Liver (tissue), 9 donors: ENCODE measurements around the gene INSL4. TPM values are rescaled to one million over a fixed set of nuclear protein-coding genes. Genes with fewer than 3 reads are reported as not detected.

Experiments used
- DNase-seq: peaks from one replicate; pipeline ENCODE4 v3.0.0-alpha.2; 2017; ENCODE audit warnings: low spot score
- H3K27ac ChIP-seq, 2 donors: one replicate each; pipeline ENCODE4 v1.7.0; 2013; ENCODE audit warnings: inconsistent platforms in 2 of 2, low read length in 2 of 2, control low read depth in 1 of 2, low read depth in 1 of 2, mild to moderate bottlenecking in 1 of 2
- H3K27me3 ChIP-seq, 4 donors: one replicate each; pipeline versions ENCODE4 v1.6.1 to v1.7.0; 2013; ENCODE audit warnings: low read length in 3 of 4, inconsistent platforms in 1 of 4, mild to moderate bottlenecking in 1 of 4, moderate library complexity in 1 of 4; ENCODE audit not compliant: control insufficient read depth in 4 of 4, insufficient read depth in 4 of 4
- H3K36me3 ChIP-seq, 4 donors: one replicate each; pipeline versions ENCODE4 v1.6.1 to v1.7.0; 2013; ENCODE audit warnings: low read length in 3 of 4, mild to moderate bottlenecking in 3 of 4, low read depth in 1 of 4, moderate library complexity in 1 of 4; ENCODE audit not compliant: control insufficient read depth in 4 of 4, insufficient read depth in 3 of 4
- H3K4me1 ChIP-seq, 4 donors: one replicate each; pipeline versions ENCODE4 v1.6.1 to v1.7.0; 2013; ENCODE audit warnings: low read length in 3 of 4, mild to moderate bottlenecking in 3 of 4, moderate library complexity in 1 of 4; ENCODE audit not compliant: control insufficient read depth in 4 of 4, insufficient read depth in 4 of 4
- H3K4me3 ChIP-seq, 3 donors: one replicate each; pipeline versions ENCODE4 v1.6.1 to v1.7.0; 2013; ENCODE audit warnings: low read length in 3 of 3, control low read depth in 1 of 3, low read depth in 1 of 3, mild to moderate bottlenecking in 1 of 3
- H3K9ac ChIP-seq, 2 donors: one replicate each; pipeline ENCODE4 v1.7.0; 2013; ENCODE audit warnings: low read length in 2 of 2, mild to moderate bottlenecking in 2 of 2, moderate library complexity in 2 of 2, control low read depth in 1 of 2, low read depth in 1 of 2
- H3K9me3 ChIP-seq, 4 donors: one replicate each; pipeline versions ENCODE4 v1.6.1 to v1.7.0; 2013; ENCODE audit warnings: low read length in 3 of 4; ENCODE audit not compliant: control insufficient read depth in 4 of 4
- EGR1 ChIP-seq, 2 donors: IDR thresholded peaks; 2 replicates each; pipeline ENCODE4 v1.6.1; 2016 to 2018; ENCODE audit warnings: antibody characterized with exemption in 2 of 2, low read depth in 2 of 2
- FOXA1 ChIP-seq: IDR thresholded peaks from 2 replicates; pipeline ENCODE4 v1.6.1; 2016; ENCODE audit warnings: antibody characterized with exemption
- FOXA2 ChIP-seq: IDR thresholded peaks from 2 replicates; pipeline ENCODE4 v1.6.1; 2016; ENCODE audit warnings: antibody characterized with exemption
- GABPA ChIP-seq, 2 donors: IDR thresholded peaks in 1 of 2; conservative IDR thresholded peaks in 1 of 2; 2 replicates each; pipeline ENCODE4 v1.6.1; 2016; ENCODE audit warnings: antibody characterized with exemption in 2 of 2, mild to moderate bottlenecking in 1 of 2, moderate library complexity in 1 of 2
- HNF4A ChIP-seq, 2 donors: conservative IDR thresholded peaks; 2 replicates each; pipeline ENCODE4 v1.6.1; 2016; ENCODE audit warnings: antibody characterized with exemption in 2 of 2, mild to moderate bottlenecking in 2 of 2
- HNF4G ChIP-seq: IDR thresholded peaks from 2 replicates; pipeline ENCODE4 v1.6.1; 2016; ENCODE audit warnings: antibody characterized with exemption
- NR2F2 ChIP-seq: IDR thresholded peaks from 2 replicates; pipeline ENCODE4 v1.6.1; 2016; ENCODE audit warnings: antibody characterized with exemption
- RAD21 ChIP-seq, 2 donors: IDR thresholded peaks; 2 replicates each; pipeline ENCODE4 v1.6.1; 2016; ENCODE audit warnings: antibody characterized with exemption in 2 of 2, mild to moderate bottlenecking in 2 of 2
- RXRA ChIP-seq, 2 donors: IDR thresholded peaks; 2 replicates each; pipeline ENCODE4 v1.6.1; 2017 to 2018; ENCODE audit warnings: antibody characterized with exemption in 2 of 2, mild to moderate bottlenecking in 1 of 2
- SP1 ChIP-seq: IDR thresholded peaks from 2 replicates; pipeline ENCODE4 v1.6.1; 2018; ENCODE audit warnings: antibody characterized with exemption, mild to moderate bottlenecking
- TAF1 ChIP-seq: conservative IDR thresholded peaks from 2 replicates; pipeline ENCODE4 v1.6.1; 2016; ENCODE audit warnings: antibody characterized with exemption, mild to moderate bottlenecking
- WGBS: extraction: QIAGEN DNeasy Blood & Tissue Kit; methylation state at CpG from one replicate; pipeline ENCODE4 v1.1.7; 2013; 5-methylcytosine and 5-hydroxymethylcytosine counted together
- polyA plus RNA-seq, 2 donors: library from polyadenylated mRNA; stranded (reverse) in 1 of 2; unstranded in 1 of 2; fragments of 200-250 nt in 1 of 2; fragments of >200 nt in 1 of 2; fragmentation: Nextera tagmentation in 1 of 2; extraction: Ambion mirVana in 1 of 2; gene quantifications; one replicate each; pipeline versions ENCODE4 v1.2.1 to v1.2.3, GENCODE V29; 2013 to 2015
- total RNA-seq, 2 donors: library from RNA; depleted of rRNA; stranded (reverse); fragments of >200 nt; gene quantifications; one replicate each; pipeline ENCODE4 v1.2.3, GENCODE V29; 2014
- TF ChIP-seq, protein P1 (sequence below): fragments of 150-350 bp; IDR thresholded peaks from 2 replicates; pipeline ENCODE4 v1.5.1; 2017; ENCODE audit warnings: improper control_type of control experiment, low read depth, low read length; ENCODE audit not compliant: missing input control
- TF ChIP-seq, protein P2 (sequence below): IDR thresholded peaks from 2 replicates; pipeline ENCODE4 v1.6.1; 2016; ENCODE audit warnings: antibody characterized with exemption, mild to moderate bottlenecking
- TF ChIP-seq, protein P3 (sequence below): IDR thresholded peaks from 2 replicates; pipeline ENCODE4 v1.6.1; 2016; ENCODE audit warnings: antibody characterized with exemption
- donor health status: healthy.
- donor health status: healthy.
- donor health status: healthy.
- donor health status: healthy.
- donor health status: healthy.

Gene INSL4
- not detected for total RNA-seq
- not detected for polyA plus RNA-seq

DNA sequence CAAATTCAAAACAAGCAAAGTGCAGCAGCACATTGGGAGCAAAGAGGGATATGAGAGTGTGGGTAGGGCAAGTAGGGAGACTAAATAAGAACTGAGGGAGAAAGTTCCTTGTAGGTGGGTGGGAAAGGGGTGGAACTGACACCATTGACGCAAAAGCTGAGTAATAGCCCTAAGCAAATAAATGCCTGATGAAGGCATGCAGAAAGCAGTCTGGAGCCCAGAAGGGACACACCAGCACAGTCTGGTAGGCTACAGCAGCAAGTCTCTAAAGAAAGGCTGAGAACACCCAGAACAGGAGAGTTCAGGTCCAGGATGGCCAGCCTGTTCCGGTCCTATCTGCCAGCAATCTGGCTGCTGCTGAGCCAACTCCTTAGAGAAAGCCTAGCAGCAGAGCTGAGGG is at the start of gene INSL4:
Gene INSL4, plus strand, starts transcription at position 208 of the 400 bp plus-strand sequence. Its CDS starts 105 bp downstream, at position 313.
- no peak within 1 kb of the TSS for H3K4me3 ChIP-seq
- 89% methylated on average over 2 of the region's 2 CpGs for WGBS

DNA sequence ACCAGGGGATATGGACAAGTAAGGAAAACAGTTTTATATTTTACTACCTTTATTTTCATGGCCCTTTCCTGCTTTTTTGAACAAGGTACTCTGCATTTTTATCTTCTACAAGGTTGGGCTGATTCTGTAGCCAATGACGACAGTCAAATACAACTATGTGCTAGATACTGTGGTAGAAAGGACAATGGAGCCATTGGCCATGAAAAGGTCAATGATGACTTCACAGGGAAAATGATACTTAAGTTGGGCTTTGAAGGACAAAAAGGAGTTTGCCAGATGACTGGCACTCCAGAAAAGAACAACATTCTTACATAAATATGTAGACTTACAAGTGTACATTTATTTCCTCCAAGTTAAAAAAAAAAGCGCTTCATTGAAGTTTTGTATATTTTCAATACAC is 46.4 kb upstream of the INSL4 start:
- WGBS, result 97% methylated on average over 2 of the region's 2 CpGs
- H3K36me3 ChIP-seq, result no peaks in the 10 kb centered on the region
- H3K27me3 ChIP-seq, result no peaks in the 10 kb centered on the region
- H3K9ac ChIP-seq, result no peak overlapping the region
- H3K4me3 ChIP-seq, result no peak overlapping the region
- TF ChIP-seq FOXA1 (no peak), GABPA (IDR thresholded peaks at IDR 0.05 in 1 of 2, conservative IDR thresholded peaks at IDR 0.05 in 1 of 2) (no peak), HNF4A (conservative IDR thresholded peaks at IDR 0.05) (no peak), EGR1 (IDR thresholded peaks at IDR 0.05; ENCODE audit: low read depth in 2 of 2) (no peak), SP1 (no peak), NR2F2 (no peak)
- H3K9me3 ChIP-seq, result peaks cover 0 to under 1% (median 0%) of the 10 kb centered on the region in 4 donors
- no peak for DNase-seq
- H3K4me1 ChIP-seq, result no peaks in the 10 kb centered on the region
- no peak overlapping the region for H3K27ac ChIP-seq

More for the DNA sequence above, at the start of gene INSL4:
- Histone ChIP-seq H3K27me3 (peaks cover 0 to 8% (median under 1%) of the 10 kb centered on the region in 4 donors), H3K4me1 (no peaks in the 10 kb centered on the region), H3K27ac (no peak within 1 kb of the TSS), H3K9ac (no peak within 1 kb of the TSS), H3K9me3 (peaks cover 0 to 15% (median 1%) of the 10 kb centered on the region in 4 donors), H3K36me3 (no peaks in the 10 kb centered on the region)
- TF ChIP-seq HNF4G (no peak), SP1 (no peak), TAF1 (no peak), FOXA2 (no peak), EGR1 (IDR thresholded peaks at IDR 0.05; ENCODE audit: low read depth in 2 of 2) (no peak), RXRA (IDR thresholded peaks at IDR 0.05) (no peak), FOXA1 (no peak), HNF4A (conservative IDR thresholded peaks at IDR 0.05) (no peak), GABPA (IDR thresholded peaks at IDR 0.05 in 1 of 2, conservative IDR thresholded peaks at IDR 0.05 in 1 of 2) (no peak), RAD21 (IDR thresholded peaks at IDR 0.05) (no peak)
- TF ChIP-seq, protein P1, sequence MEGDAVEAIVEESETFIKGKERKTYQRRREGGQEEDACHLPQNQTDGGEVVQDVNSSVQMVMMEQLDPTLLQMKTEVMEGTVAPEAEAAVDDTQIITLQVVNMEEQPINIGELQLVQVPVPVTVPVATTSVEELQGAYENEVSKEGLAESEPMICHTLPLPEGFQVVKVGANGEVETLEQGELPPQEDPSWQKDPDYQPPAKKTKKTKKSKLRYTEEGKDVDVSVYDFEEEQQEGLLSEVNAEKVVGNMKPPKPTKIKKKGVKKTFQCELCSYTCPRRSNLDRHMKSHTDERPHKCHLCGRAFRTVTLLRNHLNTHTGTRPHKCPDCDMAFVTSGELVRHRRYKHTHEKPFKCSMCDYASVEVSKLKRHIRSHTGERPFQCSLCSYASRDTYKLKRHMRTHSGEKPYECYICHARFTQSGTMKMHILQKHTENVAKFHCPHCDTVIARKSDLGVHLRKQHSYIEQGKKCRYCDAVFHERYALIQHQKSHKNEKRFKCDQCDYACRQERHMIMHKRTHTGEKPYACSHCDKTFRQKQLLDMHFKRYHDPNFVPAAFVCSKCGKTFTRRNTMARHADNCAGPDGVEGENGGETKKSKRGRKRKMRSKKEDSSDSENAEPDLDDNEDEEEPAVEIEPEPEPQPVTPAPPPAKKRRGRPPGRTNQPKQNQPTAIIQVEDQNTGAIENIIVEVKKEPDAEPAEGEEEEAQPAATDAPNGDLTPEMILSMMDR, result no peak
- TF ChIP-seq, protein P2, sequence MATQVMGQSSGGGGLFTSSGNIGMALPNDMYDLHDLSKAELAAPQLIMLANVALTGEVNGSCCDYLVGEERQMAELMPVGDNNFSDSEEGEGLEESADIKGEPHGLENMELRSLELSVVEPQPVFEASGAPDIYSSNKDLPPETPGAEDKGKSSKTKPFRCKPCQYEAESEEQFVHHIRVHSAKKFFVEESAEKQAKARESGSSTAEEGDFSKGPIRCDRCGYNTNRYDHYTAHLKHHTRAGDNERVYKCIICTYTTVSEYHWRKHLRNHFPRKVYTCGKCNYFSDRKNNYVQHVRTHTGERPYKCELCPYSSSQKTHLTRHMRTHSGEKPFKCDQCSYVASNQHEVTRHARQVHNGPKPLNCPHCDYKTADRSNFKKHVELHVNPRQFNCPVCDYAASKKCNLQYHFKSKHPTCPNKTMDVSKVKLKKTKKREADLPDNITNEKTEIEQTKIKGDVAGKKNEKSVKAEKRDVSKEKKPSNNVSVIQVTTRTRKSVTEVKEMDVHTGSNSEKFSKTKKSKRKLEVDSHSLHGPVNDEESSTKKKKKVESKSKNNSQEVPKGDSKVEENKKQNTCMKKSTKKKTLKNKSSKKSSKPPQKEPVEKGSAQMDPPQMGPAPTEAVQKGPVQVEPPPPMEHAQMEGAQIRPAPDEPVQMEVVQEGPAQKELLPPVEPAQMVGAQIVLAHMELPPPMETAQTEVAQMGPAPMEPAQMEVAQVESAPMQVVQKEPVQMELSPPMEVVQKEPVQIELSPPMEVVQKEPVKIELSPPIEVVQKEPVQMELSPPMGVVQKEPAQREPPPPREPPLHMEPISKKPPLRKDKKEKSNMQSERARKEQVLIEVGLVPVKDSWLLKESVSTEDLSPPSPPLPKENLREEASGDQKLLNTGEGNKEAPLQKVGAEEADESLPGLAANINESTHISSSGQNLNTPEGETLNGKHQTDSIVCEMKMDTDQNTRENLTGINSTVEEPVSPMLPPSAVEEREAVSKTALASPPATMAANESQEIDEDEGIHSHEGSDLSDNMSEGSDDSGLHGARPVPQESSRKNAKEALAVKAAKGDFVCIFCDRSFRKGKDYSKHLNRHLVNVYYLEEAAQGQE, result no peak
- TF ChIP-seq, protein P3, sequence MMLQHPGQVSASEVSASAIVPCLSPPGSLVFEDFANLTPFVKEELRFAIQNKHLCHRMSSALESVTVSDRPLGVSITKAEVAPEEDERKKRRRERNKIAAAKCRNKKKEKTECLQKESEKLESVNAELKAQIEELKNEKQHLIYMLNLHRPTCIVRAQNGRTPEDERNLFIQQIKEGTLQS, result no peak
- no peak for DNase-seq
